HG02973 (cell line): ENCODE data around the gene KIAA1671.
"Not testable (repeated sequence)": the region's sequence is repeated elsewhere in the genome, so short reads cannot be mapped to it uniquely, and the experiment has no call there.

Experiments
- ATAC-seq: cut with Tn5 transposase; IDR thresholded peaks from one replicate; pipeline ENCODE4 v1.9.1; 2021; ENCODE audit warnings: moderate library complexity; ENCODE audit not compliant: unreplicated experiment

KIAA1671 gene

DNA sequence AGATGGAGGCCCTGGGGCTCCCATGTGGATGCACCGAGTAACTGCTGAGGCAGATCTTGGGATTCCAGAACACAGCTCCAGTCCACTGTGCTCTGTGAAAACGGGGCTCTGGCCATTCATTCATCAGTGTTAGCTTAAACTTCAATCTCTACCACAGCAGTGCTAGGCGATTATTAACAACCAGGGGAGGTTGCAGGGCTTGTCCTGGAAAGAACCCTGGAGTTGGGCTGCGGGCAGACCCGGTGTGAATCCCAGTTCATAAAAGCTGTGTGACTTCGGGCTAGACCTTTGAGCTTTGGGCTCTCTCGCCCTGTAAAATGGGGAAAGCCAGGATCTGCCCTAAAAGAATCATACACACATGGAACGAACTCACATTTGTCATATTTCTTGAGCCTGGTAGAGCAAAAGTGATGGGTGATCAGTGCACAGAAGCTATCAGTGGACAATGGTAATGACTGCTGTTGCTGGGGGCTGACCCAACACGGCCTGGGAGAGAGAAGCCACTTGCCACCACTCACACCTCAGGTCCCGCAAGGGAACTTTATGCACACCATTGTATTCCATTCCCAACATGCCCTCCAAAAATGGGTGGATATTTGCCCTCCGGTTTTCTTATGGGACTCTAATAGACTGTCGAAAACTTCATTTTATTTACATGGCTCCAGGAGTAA, 231.6 kb downstream of the KIAA1671 start:
- ATAC-seq, result no peak

DNA sequence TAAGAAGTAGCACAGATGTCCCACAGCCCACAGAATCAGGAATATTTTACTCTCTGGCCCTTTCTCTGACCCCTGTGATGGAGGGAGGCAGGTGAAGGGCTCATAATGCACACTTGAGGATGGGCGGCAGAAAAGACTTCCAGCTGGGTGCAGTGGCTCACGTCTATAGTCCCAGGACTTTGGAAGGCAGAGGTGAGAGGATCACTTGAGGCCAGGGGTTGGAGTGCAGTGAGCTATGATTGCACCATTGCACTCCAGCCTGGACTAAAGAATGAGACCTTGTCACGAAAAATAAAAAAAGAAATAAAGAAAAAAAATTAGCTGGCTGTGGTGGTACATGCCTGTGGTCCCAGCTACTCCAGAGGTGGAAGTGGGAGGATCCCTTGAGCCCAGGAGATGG, 233.6 kb downstream of the KIAA1671 start:
- no peak for ATAC-seq

DNA sequence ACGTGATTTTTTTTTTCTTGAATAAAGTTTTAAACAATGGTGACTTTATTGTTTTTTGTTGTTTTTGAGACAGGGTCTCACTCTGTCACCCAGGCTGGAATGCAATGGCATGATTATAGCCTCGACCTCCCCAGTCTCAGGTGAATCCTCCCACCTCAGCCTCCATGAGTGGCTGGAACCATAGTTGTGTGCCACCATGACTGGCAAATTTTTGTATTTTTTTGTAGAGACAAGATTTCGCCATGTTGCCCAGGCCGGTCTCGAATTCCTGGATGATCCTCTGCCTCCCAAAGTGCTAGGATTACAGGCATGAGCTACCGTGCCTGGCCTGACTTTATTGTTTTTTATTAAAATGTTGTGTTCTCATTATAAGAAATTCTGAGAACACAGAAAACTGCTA, 235.0 kb downstream of the KIAA1671 start:
- no peak for ATAC-seq

DNA sequence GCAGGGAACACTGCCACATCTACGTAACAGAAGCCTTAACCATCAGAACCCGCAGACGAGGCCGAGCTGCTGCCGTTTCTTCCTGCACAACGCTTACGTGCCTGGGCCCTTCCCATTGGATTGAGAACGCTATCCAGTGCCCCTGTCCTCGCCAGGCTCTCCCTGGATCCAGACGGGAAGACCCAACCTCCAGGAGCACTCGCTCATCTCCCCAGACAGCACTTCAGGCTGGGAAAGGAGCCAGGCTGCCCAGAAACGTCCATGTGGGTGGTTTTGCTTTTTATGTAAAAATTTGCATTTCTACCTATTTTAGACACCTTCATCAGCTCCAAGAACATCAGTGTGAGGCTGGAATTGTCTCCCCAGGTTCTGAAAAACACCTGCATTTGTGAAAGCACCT, 239.9 kb downstream of the KIAA1671 start:
- no peak for ATAC-seq

DNA sequence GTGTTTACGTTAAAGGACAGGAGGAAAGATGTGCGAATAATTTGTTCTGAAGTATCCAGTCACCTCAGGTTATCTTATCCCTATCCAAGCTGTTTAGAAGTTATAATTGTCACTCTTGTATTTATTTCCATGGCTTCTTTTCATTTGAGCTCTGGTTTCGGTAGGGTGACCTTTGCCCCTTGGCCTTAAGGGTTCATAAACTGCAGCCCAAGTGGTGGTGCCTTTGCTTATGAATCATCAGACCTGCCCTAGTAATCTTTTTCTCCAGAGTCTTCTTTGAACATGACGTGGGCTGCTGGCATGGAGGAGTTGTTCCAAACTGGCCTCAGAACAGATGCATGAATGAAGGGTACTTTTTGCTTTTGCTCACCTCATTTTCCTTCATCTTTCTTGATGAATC, 240.6 kb downstream of the KIAA1671 start:
- no peak for ATAC-seq

DNA sequence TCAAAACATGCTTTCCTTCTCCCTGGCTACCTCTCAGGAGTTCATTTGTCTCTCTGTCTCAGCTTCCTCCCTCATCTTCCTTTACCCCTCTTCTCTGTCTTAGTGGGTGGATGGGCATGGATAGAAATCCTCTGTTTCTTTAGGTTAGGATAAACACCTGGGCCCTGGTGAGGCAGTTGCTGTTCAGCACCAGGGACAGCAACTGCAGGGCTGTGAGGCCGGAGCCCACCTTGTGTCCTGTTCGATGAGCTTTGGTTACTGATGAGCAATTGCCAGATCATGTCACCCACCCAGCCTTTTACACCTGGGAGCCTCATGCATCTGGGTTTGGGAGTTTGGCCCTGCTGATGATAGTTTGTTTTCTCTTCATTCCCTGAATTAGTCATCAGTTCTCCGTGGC, 241.0 kb downstream of the KIAA1671 start:
- no peak for ATAC-seq

DNA sequence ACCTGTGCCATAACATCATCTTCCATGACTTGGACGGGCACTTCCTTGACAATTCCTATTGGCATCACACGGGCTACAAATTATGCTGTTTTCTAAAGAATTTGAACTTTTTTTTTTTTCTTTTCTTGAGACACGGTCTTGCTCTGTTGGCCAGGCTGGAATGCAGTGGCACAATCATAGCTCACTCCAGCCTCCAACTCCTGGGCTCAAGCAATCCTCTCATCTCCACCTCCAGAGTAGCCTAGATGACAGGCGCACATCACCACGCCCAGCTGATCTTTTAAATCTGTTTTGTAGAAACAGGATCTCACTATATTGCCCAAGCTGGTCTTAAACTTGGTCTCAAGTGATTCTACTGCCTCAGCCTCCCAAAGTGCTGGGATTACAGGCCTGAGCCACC, 243.8 kb downstream of the KIAA1671 start:
- ATAC-seq, result no peak

DNA sequence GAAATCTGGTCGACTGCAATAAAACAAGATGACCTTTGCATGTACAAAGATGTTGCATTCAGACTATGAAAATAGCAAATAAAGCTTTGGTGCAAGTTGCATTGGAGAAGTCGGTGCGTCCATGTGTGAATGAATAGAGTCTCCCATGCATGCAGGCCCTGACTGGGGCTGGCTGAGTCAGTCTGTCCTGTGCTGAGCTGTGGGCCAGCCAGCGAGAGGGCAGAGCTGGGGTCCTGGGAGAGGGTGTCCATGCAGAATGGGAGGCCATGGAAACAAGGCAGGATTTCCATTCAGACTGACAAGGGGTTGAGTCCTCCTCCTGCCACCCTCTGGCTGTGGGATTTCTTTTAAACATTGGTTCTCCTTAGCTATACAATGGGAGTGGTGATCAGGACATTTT, 244.8 kb downstream of the KIAA1671 start:
- ATAC-seq, result no peak

DNA sequence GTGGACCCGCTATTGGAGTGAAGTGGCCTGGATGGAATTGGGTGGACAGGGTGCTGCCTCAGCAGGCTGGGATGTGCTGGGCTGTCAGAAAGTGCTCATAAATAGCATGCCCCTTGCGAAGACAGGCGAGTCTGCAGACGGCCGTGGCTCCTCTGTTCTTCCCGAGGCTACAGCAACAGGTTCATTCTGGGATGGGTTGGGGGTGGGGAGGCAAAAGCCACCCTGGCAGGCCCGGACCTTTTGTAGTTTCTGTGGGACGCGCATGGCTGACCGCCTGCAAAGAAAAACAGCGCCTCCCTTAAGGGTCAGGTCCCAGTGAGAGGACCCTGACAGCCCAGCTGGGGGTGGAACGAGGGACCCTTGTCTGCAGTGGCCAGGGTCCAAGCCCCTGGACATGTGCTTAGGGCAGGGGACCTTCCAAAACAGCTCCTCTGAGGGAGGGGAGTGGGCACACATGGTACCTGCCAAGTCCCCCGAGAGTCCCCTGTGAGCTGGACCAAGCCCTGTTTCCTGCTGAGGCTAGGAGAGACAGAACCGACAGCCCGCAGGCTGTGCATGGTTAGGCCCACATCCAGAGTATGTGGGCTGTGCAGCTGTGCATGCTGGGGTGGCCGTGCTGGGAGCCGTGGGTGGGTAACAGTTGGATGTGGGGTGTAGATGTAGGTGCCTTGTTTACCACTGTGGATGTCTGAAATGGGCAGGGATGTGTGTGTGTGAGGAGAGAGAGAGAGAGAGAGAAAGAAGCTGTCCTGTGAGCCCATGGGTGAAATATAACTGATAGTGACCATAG, 247.4 kb downstream of the KIAA1671 start, which contains the start of gene CRYBB3:
Gene CRYBB3 (plus strand): TSS at position 128 of the 790 bp plus-strand sequence. CDS start 1,539 bp downstream, outside the sequence.
- ATAC-seq, result no peak

DNA sequence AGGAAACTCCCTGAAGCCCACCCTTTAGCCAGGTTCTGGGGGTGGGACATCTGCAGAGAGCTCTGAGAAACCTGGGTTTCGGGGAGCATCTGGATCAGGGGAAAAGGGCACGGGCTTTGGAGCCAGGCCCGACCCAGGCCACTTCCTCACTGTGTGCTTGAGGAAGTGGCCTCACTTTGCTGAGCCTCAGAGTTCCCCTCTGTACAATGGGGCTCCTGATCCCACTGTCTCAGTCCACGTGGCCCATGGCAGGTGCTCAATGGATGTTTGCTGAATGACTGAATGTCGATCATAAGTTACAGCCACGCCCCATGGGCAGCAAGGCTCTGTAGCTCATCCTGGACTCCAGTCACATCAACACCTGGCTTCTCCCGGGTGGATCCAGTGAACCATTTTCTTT, 248.5 kb downstream of the KIAA1671 start:
- ATAC-seq, result no peak

DNA sequence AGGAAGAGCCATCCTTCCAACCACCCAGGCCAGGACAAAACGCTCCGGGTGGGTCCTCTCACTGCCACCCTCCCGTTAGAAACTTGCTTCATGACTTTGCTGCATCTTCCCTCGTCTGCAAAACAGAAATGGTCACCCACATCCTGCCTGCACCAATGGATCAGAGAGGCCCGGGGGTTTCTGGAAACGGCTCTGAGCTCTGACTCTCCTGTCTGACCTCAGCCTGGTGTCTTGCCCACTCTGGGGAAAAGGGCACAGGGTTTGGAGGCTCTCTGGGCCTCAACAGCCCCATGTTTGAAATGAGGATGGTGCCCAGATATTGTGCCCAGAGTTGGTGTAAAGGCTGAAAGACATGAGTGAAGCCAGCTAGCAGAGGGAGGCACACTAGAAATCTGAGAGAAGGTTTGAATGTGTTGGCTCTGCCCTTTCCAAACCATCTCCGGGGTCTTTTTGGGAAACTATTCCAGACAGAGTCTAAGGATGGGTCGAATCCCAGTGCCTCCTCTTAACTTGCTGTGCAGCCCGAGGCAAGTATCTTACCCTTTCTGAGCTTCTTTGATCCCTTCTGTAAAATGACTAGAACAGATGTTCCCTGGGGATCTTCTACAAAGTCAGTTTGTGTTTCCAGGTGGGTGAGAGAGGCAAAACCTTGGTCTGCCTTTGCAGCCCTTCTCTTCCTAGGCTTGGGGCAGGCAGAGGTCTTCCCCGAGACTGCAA, 249.2 kb downstream of the KIAA1671 start:
- ATAC-seq, result no peak

DNA sequence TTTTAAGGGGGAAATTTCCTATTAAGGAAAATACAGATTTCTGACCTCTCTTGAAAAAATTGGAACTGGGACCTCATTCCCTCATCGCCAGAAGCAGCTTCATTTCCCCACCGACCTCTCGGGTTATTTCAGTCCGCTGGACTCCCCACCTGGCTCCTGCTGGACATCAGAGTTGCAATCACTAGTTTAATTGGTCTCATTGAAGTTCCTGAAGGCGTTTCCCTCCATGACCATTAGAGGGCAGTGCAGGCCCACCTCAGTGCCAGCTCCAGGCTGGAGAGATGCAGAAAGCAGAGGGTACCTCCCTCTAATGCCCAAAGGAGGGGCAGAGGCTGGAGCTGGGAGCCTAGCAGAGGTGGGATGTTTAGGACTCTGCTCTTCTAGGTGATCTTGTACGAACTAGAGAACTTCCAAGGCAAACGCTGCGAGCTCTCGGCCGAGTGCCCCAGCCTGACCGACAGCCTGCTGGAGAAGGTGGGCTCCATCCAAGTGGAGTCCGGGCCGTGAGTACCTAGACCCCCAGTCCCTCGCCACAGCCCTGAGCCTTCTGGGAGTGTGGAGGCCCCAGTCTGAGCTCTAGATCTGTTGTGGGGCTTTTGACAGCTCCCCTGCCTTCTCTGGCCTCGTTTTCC, 249.9 kb downstream of the KIAA1671 start:
- ATAC-seq, result no peak

DNA sequence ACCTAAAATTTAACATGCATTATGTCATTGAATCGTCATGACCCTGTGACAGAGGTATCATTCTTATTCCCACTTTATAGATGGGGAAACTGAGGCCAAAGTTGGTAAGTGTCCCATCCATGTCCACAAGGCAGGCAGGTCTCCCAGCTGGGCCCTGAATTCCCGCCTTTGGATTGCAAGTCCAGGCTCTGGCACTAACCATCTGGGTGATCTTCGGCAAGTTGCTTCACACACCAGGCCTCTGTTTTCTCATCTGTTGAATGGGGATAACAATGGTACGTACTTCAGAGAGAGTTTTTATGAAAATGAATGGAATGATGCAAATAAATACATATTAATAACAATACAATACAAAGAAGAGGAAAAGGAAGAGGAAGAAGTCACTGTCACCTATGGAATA, 250.6 kb downstream of the KIAA1671 start:
- no peak for ATAC-seq

DNA sequence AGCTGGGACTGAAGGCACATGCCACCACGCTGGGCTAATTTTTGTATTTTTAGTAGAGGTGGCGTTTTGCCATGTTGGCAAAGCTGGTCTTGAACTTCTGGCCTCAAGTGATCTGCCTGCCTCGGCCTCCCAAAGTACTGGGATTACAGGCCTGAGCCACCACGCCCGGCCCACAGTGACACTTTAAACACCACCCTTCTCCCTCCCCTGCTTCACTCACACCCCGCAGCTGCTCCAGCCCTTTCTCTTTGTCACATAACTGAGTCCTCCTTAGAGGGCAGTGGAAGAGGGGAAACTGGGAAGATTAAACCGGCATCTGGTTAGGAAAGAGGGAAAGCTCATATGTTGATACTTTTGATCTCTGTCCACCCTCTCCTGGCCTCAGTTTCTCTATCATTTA, 252.0 kb downstream of the KIAA1671 start:
- ATAC-seq, result not testable (repeated sequence)

DNA sequence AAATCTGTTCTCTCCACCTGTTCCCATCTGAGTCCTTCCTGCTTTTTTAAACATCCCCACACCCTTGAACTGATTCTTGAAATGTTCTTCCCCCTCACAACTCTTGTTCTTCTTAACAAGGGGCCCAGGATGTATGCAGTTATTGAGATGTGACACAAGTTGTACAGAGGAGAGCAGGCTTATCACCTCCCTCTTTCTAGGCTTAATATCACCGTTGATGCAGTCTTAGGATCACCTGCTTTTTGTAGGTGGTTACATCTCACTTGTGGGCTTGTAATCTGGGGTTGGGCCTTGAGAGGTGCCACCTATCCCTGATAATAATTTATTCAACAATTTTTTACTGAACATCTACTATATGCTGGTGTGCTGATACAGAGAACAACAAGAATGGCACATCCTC, 253.3 kb downstream of the KIAA1671 start:
- ATAC-seq, result no peak

DNA sequence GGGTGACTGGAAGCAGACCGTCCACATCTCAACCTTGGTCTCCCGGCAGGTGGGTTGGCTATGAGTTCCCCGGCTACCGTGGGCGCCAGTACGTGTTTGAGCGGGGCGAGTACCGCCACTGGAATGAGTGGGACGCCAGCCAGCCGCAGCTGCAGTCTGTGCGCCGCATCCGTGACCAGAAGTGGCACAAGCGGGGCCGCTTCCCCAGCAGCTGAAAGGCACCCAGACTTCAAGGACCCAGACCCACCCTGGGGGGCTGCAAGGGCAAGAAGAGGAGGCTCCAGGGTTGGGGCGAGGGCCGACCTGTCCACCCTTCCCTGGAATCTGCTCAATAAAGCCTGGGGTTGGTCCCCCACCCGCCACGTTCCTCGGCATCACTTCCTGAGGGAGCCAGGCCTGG, 254.5 kb downstream of the KIAA1671 start:
- no peak for ATAC-seq

DNA sequence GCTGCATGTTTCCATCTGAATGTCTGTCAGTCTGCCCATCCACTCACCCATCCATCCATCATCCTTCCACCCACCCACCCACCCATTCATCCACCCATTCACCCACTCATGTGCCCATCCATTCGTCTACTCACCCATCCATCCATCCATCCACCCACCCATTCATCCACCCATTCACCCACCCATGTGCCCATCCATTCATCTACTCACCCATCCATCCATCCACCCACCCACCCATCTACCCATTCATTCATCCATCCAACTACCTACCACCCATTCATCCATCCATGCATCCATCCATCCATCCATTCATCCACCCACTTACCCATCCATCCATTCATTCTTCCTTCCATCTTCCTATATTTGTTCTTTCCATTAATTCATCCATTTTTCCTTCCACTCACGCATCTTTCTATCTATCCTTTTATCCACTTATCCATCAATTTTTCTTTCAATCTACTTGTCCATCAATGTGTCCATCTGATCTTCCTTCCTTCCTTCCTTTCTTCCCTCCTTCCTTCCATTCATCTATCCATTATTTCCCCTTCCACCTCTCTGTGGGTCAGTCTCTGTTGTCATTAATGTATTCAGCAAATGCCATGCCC, 255.1 kb downstream of the KIAA1671 start:
- ATAC-seq, result no peak

DNA sequence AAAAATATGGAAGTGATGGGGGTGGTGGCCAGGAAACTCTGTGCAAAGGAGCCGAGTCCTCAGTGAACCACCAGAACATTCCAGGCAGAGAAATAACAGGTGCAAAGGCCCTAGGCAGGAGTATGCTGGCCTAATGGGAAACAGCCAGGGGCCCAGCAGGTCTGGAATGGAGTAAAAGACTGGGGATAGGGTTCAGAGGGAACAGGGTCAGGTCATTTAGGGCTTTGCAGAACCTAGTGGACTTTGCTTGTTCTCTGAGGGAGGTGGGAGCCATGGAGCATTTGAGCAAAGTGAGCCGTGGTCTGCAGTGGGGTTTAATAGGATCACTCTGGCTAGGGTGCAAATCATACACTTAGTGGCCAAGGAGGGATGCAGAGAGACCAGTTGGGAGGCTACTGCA, 255.8 kb downstream of the KIAA1671 start:
- ATAC-seq, result no peak

DNA sequence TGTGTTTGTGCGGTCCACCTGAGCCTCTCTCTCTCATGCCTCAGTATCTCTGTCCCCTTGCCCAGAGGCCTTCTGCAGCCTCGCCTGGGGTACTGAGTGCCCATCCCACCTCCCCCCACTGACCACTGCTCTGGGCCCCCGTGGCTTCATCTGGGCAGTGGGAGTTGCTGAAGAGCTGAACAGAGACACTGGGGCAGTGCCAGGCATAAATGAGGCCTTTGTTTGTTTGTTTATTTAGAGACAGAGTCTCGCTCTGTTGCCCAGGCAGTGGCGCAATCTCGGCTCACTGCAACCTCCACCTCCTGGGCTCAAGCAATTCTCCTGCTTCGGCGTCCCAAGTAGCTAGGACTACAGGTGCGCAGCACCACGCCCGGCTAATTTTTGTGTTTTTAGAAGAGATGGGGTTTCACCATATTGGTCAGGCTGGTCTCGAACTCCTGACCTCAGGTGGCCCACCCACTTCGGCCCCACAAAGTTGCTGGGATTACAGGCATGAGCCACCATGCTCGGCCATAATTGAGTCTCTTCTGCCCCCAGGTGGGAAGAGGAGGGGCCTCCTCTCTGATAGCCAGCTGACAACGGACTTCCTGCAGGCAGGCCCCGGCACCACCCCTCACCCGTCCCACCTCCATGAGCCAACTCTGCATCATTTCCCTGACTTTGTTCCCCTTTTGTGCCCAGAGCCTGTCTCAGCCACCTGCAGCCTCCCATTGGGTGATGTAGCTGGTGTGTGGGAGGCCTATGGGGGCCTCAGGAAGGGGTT, 256.4 kb downstream of the KIAA1671 start:
- no peak for ATAC-seq

DNA sequence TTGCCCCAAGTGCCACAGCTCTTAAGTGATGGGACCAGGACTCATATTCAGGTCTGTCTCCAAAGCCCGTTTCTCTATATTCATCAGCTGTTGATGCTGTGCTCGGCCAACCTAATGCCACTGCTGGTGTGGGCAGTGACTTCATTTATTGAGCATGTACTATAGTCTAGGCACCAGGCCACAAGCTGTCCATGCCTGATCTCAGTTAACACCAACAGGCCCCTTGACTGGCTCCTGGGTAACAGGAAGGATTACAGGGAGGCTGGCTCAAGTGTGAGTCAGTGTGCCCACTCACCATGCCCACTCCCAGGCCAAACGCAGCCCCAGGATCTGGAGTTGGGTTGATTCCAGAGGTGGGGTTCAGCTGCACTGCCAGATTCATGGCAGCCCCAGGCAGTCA, 258.3 kb downstream of the KIAA1671 start:
- ATAC-seq, result no peak
